ENCODE measurements around the gene RGS10.
A peak's percentile ranks its signal among the peaks of the same experiment; 100 is the strongest.

Gene RGS10

GRCh38 chr10:119517235-119518141, 25.0 kb downstream of the RGS10 start:
- H3K4me3 ChIP-seq (ENCODE audit: low read depth, low read length) = no peak overlapping the region
- peaks cover 20% of the 10 kb centered on the region for H3K36me3 ChIP-seq

GRCh38 chr10:119516381-119517234, 25.9 kb downstream of the RGS10 start:
- Histone ChIP-seq H3K36me3 (peaks cover 17% of the 10 kb centered on the region), H3K4me3 (ENCODE audit: low read depth, low read length) (no peak overlapping the region), H3K27me3 (ENCODE audit: insufficient read depth, low read depth, severe bottlenecking) (no peaks in the 10 kb centered on the region), H3K9me3 (ENCODE audit: severe bottlenecking) (no peaks in the 10 kb centered on the region), H3K27ac (0 out of 2 replicates have a peak overlapping the region, but pooled peaks have one; percentile 2)
- no peak for TF ChIP-seq CTCF (IDR thresholded peaks at IDR 0.05; ENCODE audit: low read depth, low read length)
- DNase-seq = peak; percentile 62

More at GRCh38 chr10:119517235-119518141, 25.0 kb downstream of the RGS10 start:
- Histone ChIP-seq H3K9me3 (ENCODE audit: severe bottlenecking) (no peaks in the 10 kb centered on the region), H3K27me3 (ENCODE audit: insufficient read depth, low read depth, severe bottlenecking) (no peaks in the 10 kb centered on the region), H3K27ac (no peak overlapping the region)
- DNase-seq = no peak
- TF ChIP-seq CTCF (IDR thresholded peaks at IDR 0.05; ENCODE audit: low read depth, low read length) = no peak

DNA sequence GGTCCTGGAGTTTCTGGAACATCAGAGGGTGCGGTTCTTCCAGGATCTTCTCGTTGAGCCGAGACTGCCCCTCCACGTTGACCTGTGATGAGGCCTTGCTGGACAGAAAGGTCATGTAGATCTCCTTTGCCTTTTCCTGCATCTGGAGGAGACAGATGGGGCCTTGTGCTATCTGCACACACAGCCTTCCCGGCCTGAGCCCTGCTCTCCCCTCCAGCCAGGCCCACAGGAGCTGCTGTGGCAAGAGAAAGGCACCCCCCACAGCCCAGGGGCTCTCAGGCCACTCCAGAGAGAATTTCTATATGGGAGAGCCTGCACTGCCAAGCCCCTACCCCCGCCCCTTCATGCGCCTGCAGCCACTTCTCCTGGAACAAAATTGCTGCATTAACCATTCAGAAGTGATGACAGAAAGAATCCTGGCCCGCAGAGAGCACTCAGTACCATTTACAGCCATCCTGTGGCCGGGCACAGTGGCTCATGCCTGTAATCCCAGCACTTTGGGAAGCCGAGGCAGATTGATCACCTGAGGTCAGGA, 26.9 kb downstream of the RGS10 start:
- no peak for DNase-seq
- H3K4me3 ChIP-seq (ENCODE audit: low read depth, low read length) = no peak overlapping the region
- no peaks in the 10 kb centered on the region for H3K27me3 ChIP-seq (ENCODE audit: insufficient read depth, low read depth, severe bottlenecking)
- peaks cover 21% of the 10 kb centered on the region for H3K36me3 ChIP-seq
- H3K9me3 ChIP-seq (ENCODE audit: severe bottlenecking) = no peaks in the 10 kb centered on the region
- no peak overlapping the region for H3K27ac ChIP-seq
- no peak for TF ChIP-seq CTCF (IDR thresholded peaks at IDR 0.05; ENCODE audit: low read depth, low read length)

DNA sequence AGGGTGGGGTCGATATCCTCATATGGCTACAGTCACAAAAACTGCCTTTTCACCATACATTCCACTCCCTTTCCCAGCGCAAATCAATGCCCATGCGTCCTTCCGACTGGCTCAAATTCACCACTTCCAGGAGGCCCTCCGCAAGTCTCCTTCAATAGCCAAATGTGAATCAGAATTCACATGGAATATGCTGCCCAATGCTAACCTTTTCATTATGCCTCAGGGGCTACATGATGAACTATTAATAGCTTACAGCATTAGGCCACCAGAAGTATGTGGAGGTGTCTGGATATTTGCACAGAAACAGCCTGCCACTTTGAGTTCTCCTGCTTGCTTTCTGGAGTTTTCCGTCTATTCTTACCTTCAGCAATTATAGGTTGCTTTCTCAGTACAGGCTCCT, 27.7 kb downstream of the RGS10 start:
- no peak for DNase-seq
- TF ChIP-seq CTCF (IDR thresholded peaks at IDR 0.05; ENCODE audit: low read depth, low read length) = no peak
- no peaks in the 10 kb centered on the region for H3K27me3 ChIP-seq (ENCODE audit: insufficient read depth, low read depth, severe bottlenecking)
- peaks cover 21% of the 10 kb centered on the region for H3K36me3 ChIP-seq
- H3K4me3 ChIP-seq (ENCODE audit: low read depth, low read length) = no peak overlapping the region
- H3K9me3 ChIP-seq (ENCODE audit: severe bottlenecking) = no peaks in the 10 kb centered on the region
- no peak overlapping the region for H3K27ac ChIP-seq

DNA sequence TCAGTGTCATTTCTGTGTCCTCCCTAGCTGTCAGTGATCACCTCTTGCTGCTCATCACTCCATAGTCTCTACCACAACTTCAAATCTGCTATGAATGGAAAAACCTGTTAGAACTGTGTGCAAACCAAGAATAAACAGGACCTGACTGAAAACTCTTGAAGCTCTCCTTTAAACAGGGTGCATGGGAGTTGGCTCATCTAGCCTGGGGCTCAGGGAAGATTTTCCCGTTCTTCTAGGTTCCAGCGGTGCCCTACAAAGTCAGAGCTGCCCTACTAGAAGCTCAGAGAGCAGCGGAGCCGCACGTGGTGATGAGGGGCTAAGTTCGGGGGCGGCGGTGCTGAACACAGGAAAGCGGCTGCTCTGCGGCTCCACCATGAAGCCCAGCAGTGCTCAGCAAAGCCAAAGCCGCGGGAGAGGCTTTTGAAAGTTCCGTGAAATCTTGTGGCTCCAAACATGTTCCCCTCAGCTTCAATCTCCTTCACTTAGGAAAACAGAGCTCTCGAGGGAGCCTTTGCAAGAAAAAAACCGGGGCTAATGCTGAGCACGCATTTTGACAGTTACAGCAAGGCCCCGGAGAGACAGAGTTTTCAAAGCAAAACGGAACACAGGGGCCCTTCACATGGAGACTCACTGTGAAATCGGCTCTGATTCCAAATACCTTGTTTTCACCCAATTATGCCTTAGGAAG, 30.5 kb downstream of the RGS10 start:
- H3K27me3 ChIP-seq (ENCODE audit: insufficient read depth, low read depth, severe bottlenecking) = no peaks in the 10 kb centered on the region
- DNase-seq = no peak
- TF ChIP-seq CTCF (IDR thresholded peaks at IDR 0.05; ENCODE audit: low read depth, low read length) = no peak
- H3K4me3 ChIP-seq (ENCODE audit: low read depth, low read length) = no peak overlapping the region
- no peaks in the 10 kb centered on the region for H3K9me3 ChIP-seq (ENCODE audit: severe bottlenecking)
- no peak overlapping the region for H3K27ac ChIP-seq
- H3K36me3 ChIP-seq = peaks cover 21% of the 10 kb centered on the region

All from WERI-Rb-1 (cell line).